Small intestine (tissue), 7 donors: ENCODE results near the gene MXD3. TPM values are rescaled to one million over a fixed set of nuclear protein-coding genes. Genes with fewer than 3 reads are reported as not detected.

Experiments used
- DNase-seq, 2 donors: peaks; one replicate each; pipeline versions ENCODE4 v3.0.0 to v3.0.0-alpha.2; 2013
- FAIRE-seq: peaks from 2 replicates; lab custom pipeline; 2012; peaks lifted over from hg19 to GRCh38; lab: Jason Lieb, UNC
- H3K27ac ChIP-seq, 3 donors: one replicate each; pipeline ENCODE4 v1.5.1; 2013; ENCODE audit warnings: low read length in 2 of 3, mild to moderate bottlenecking in 2 of 3, control low read depth in 1 of 3, inconsistent platforms in 1 of 3, low read depth in 1 of 3, moderate library complexity in 1 of 3
- H3K27me3 ChIP-seq, 3 donors: one replicate each; pipeline ENCODE4 v1.6.1; 2013; ENCODE audit warnings: low read length in 3 of 3, inconsistent platforms in 1 of 3; ENCODE audit not compliant: control insufficient read depth in 3 of 3, insufficient read depth in 3 of 3
- H3K36me3 ChIP-seq, 3 donors: one replicate each; pipeline ENCODE4 v1.6.1; 2013; ENCODE audit warnings: low read length in 3 of 3, inconsistent platforms in 1 of 3, low read depth in 1 of 3, mild to moderate bottlenecking in 1 of 3, moderate library complexity in 1 of 3; ENCODE audit not compliant: control insufficient read depth in 3 of 3, insufficient read depth in 2 of 3
- H3K4me1 ChIP-seq, 3 donors: one replicate each; pipeline ENCODE4 v1.6.1; 2013; ENCODE audit warnings: low read length in 2 of 3, inconsistent platforms in 1 of 3, low read depth in 1 of 3, mild to moderate bottlenecking in 1 of 3, moderate library complexity in 1 of 3; ENCODE audit not compliant: control insufficient read depth in 3 of 3, insufficient read depth in 2 of 3
- H3K4me3 ChIP-seq, 3 donors: one replicate each; pipeline ENCODE4 v1.5.1; 2013; ENCODE audit warnings: low read length in 3 of 3, control low read depth in 1 of 3, inconsistent platforms in 1 of 3, low read depth in 1 of 3, mild to moderate bottlenecking in 1 of 3, moderate library complexity in 1 of 3
- H3K9me3 ChIP-seq, 2 donors: one replicate each; pipeline ENCODE4 v1.6.1; 2013; ENCODE audit warnings: low read depth in 1 of 2, low read length in 1 of 2; ENCODE audit not compliant: control insufficient read depth in 2 of 2, insufficient read depth in 1 of 2
- WGBS, 3 donors: extraction: QIAGEN DNeasy Blood & Tissue Kit; methylation state at CpG; one replicate each; pipeline ENCODE4 v1.1.7; 2013; 5-methylcytosine and 5-hydroxymethylcytosine counted together
- polyA plus RNA-seq, 4 donors: library from polyadenylated mRNA; stranded (reverse) in 3 of 4; unstranded in 1 of 4; fragments of 200-250 nt in 3 of 4; fragments of 120-200 nt in 1 of 4; gene quantifications; one replicate each; pipeline versions ENCODE4 v1.2.1 to v1.2.3, GENCODE V29; 2013
- donor health status: healthy with polysubstance abuse.
- donor health status: control.
- donor health status: control.
- donor health status: Bipolar disorder and iron deficiency.
- donor health status: healthy.

MXD3 gene
- polyA plus RNA-seq, 4 donors, result 11.9 to 22.9 (median 14.4) TPM

DNA sequence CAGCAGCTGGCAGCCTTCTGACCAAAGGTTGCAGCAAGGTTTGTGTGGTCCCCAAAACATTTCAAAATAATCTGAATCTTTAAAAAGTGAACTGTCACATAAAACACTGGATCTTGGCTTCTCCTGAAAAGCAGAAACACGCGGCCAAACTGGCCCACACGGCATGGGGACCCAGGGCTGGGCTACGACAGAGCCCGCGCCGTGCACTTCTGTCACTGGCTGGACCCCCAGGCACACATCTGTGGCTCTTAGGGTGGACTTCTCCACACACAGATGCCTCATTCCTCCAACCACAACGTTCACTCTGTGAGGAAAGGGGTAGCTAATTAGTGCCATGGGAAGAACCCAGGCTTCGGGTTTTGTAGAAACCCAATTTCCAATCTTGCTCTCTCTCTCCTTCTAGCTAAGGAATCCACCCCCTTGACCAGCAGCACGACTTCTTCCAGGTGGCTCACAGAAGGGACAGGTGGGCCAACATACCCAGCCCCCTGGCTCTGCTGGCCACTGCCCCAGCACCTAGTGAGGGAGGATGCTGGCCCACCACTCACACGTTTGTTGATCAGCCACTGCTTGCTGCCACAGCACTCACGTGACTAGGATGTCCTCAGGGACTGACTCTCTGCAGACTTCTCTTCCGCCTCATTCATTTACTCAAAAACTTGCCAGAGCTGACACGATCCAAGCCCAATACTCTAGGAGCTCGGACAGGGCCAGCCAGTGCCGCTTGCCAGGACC is 21.9 kb upstream of the MXD3 start:
- peaks cover 20 to 95% (median 28%) of the 10 kb centered on the region in 3 donors for H3K36me3 ChIP-seq

DNA sequence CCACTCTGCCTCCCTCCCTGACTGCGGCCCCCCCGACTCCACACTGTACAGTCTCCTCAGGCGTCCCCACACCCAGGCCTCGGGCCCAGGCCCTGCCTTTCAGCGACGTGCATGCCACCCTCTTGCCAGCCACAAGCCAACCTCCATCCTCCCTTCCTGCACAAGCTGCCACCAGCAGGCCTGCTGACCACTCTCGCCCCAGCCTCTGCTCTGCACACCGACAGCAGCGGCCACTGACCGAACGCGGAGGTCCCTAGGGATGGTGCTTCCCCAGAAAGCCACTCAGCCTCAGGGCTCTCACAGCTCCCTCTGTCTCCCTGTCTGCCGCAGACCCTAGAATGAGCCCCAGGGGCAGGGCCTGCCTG is 21.2 kb upstream of the MXD3 start:
- DNase-seq (no peak), FAIRE-seq (no peak)
- no peak overlapping the region for H3K4me3 ChIP-seq
- peaks cover 0 to 6% (median 0%) of the 10 kb centered on the region in 3 donors for H3K4me1 ChIP-seq
- H3K36me3 ChIP-seq, result peaks cover 20 to 94% (median 23%) of the 10 kb centered on the region in 3 donors
- no peak overlapping the region for H3K27ac ChIP-seq
- no peaks in the 10 kb centered on the region for H3K27me3 ChIP-seq
- 86 to 94% (median 91%) methylated on average over 13 of the region's 13 CpGs for WGBS, 3 donors
- H3K9me3 ChIP-seq, result no peaks in the 10 kb centered on the region

More for the DNA sequence above, 21.9 kb upstream of the MXD3 start:
- FAIRE-seq, result no peak
- H3K4me1 ChIP-seq, result no peaks in the 10 kb centered on the region
- H3K9me3 ChIP-seq, result no peaks in the 10 kb centered on the region
- H3K4me3 ChIP-seq, result no peak overlapping the region
- no peak overlapping the region for H3K27ac ChIP-seq
- 92% methylated on average over 16 of the region's 16 CpGs for WGBS, 3 donors
- H3K27me3 ChIP-seq, result no peaks in the 10 kb centered on the region
- no peak for DNase-seq

DNA sequence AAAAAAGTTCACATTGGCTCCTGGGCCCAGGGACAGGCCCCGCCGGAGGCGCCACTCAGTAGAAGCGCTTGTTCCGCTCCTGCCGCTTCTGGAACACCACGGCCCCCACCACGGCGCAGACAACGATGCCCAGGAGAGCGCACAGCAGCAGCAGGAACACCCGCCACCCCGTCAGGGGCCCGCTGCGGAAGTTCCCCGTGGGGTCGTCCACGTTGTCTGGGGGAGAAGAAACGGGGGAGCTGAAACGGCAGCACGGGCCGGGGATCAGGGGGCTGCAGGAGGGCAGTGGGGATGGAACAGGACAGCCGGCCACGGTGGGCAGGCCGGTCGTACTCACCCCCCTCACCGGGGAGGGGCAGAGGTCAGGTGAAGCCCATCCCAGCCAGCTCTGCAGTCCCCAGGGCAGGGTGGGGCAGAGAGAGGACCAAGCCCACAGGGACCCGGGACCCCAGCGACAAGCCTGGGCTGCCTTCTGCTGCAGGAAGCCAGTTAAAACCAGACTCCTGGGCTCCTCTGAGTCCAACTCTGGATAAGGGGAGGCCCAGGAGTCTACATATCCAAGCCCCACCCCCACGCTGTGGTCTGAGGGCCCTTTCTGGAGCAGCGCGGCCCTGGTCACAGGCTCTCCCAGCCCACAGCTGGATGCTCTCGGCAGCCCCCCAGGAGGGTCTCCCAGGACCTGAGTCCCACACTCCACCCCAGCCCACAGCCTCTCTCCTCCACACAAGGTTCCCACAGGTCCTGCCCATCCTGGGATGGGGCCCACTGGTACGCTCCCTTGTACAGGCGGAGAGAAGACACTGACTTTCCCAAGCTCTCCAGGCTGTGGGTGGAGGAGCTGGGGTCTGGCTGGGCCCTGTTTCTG is 20.6 kb upstream of the MXD3 start:
- Histone ChIP-seq H3K9me3 (no peaks in the 10 kb centered on the region), H3K4me3 (no peak overlapping the region), H3K27me3 (no peaks in the 10 kb centered on the region), H3K36me3 (peaks cover 14 to 87% (median 18%) of the 10 kb centered on the region in 3 donors), H3K4me1 (peaks cover 0 to 10% (median 0%) of the 10 kb centered on the region in 3 donors), H3K27ac (no peak overlapping the region)
- FAIRE-seq (no peak), DNase-seq (no peak)
- 83 to 90% (median 90%) methylated on average over 33 to 35 of the region's 35 CpGs for WGBS, 3 donors

DNA sequence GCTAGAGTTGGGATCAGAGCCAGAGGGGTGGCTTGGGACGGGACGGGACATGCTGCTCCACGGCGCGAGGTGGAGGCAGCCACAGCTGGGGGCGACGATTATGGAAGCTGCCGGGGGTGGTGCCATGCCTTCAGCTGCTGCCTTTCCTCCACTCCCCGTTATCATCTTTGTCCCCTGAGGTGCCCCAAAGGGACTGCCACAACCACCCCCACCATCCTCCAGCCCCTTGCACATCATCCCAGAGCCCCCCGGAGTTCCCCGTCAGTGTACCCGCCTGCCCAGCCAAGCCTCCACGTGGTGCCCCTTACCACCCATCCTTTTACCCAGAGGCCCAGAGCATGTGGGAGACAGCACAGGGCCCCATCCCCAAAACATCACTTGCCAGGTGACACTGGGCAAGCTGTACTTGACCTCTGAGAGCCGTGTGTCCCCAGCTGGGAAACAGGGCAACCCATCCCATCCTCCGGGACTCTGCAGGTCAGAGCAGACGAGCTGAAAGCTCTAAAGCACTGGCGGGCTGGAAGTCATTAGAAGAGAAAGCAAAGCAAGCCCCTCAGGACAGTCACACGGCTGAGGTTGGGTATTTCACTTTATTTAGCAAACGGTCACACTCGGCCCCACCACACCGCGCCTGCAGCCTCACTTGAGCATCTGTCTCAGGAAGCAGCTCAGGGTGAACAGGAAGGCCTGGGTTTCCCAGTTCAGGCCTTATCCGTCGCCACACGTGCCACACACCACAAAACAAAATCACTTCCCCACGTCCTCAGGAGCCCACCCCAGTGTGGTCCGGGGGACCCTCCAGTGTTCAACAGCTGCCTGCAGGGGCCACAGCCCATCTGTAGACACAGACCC is 19.5 kb upstream of the MXD3 start:
- peaks cover 10 to 77% (median 15%) of the 10 kb centered on the region in 3 donors for H3K36me3 ChIP-seq
- 78 to 84% (median 83%) methylated on average over 24 to 27 of the region's 27 CpGs for WGBS, 3 donors
- H3K9me3 ChIP-seq, result no peaks in the 10 kb centered on the region
- H3K27ac ChIP-seq, result no peak overlapping the region
- no peaks in the 10 kb centered on the region for H3K27me3 ChIP-seq
- FAIRE-seq, result no peak
- no peak for DNase-seq
- H3K4me1 ChIP-seq, result peaks cover 0 to 10% (median 0%) of the 10 kb centered on the region in 3 donors
- H3K4me3 ChIP-seq, result no peak overlapping the region

DNA sequence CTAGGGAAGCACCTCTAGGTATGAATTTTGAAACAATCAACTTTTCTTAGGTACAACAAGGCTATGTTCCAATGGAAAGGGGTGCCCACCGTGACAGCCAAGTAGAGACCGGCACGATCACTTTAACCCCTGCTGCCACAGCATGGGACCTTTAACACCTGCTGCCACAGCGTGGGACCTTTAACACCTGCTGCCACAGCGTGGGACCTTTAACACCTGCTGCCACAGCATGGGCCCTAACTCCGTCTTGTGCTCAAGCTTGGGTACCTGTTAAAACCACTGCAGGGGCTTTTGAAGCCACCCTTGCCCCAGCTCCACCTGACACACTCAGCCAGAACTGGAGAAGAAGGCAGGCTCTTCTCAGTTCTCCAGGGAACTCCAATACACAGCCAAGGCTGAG is 18.2 kb upstream of the MXD3 start:
- Histone ChIP-seq H3K4me3 (no peak overlapping the region), H3K27me3 (no peaks in the 10 kb centered on the region), H3K27ac (no peak overlapping the region), H3K9me3 (no peaks in the 10 kb centered on the region), H3K4me1 (peaks cover 0 to 20% (median 0%) of the 10 kb centered on the region in 3 donors), H3K36me3 (peaks cover 7 to 64% (median 15%) of the 10 kb centered on the region in 3 donors)
- DNase-seq (no peak), FAIRE-seq (no peak)
- WGBS, 3 donors, result 83 to 86% (median 83%) methylated on average over 6 of the region's 6 CpGs

DNA sequence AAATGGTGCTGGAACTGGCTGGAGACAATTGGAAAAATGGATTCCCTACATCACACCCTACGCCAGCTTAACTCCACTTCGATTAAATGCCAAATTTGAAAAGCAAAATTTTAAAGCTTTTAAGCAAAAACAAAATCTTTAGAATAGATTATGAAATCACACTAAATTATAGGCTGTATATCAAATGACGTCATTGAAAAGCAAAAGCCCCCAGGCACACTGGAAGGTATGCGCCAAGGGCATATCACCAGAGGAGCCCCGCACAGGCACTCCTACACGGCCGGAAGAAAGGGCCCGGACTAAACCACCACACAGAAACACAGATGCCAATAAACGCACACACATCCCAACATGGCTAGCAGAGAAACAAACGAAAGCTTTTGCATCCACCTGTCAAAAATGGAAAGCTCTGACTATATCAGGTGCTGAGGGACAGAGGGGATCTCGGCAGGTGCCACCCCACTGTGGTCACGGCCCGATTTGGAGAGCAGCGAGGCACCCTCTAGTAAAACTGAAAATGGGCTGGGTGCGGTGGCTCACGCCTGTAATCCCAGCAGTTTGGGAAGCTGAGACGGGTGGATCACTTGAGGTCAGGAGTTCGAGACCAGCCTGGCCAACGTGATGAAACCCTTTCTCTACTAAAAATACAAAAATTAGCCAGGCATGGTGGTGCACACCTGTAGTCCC is 17.0 kb upstream of the MXD3 start:
- no peak overlapping the region for H3K4me3 ChIP-seq
- DNase-seq (no peak), FAIRE-seq (no peak)
- no peaks in the 10 kb centered on the region for H3K9me3 ChIP-seq
- H3K27me3 ChIP-seq, result no peaks in the 10 kb centered on the region
- no peak overlapping the region for H3K27ac ChIP-seq
- WGBS, 3 donors, result 87 to 93% (median 93%) methylated on average over 19 of the region's 19 CpGs
- H3K36me3 ChIP-seq, result peaks cover 4 to 54% (median 9%) of the 10 kb centered on the region in 3 donors
- H3K4me1 ChIP-seq, result peaks cover 0 to 21% (median 0%) of the 10 kb centered on the region in 3 donors

DNA sequence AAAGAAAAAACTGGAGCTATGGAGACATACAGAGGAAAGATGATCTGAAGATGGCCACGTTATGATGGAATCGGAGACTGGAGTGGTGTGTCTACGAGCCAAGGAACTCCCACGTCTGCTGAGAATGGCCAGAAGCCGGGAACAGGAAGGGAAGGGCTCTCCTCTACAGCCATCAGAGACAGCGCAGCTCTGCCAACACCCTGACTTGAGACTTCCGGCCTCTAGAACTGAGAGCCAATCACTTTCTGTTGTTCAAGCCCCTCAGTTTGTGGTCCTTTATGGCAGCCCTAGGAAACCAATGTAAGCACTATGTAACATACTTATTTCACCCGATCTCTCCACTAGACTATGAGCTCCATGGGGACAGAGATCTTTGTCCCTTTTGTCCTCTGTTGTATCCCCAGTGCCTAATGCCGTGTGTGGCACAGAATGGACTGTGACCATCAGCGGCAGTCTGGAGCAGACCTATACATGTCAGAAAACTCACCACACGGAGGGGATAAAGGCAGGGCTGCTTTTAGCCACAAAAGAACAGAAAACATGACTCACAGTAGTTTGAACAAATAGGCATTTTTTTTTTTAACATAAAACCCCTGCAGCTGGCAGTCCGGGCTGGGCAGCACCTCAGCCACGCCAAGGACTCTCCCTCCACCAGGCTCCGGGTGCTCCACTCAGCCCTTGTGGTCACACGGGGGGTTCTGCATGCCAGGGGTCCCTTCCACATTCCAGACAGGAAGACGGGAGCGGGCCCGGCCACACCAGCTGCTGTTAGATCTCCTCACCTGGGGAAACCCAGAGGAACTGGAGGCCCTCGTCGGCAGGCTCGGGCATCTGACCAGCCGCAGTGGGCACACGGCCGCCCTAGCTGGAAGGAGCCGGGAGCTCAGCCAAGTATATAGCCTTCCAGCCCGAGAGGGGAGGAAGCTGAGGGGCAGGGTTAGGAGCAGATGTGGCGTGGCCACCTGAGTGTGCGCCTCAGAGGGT is 16.1 kb upstream of the MXD3 start:
- H3K4me3 ChIP-seq, result no peak overlapping the region
- no peaks in the 10 kb centered on the region for H3K27me3 ChIP-seq
- no peaks in the 10 kb centered on the region for H3K9me3 ChIP-seq
- FAIRE-seq, result no peak
- peaks cover 2 to 46% (median 2%) of the 10 kb centered on the region in 3 donors for H3K36me3 ChIP-seq
- WGBS, 3 donors, result 74 to 84% (median 75%) methylated on average over 28 of the region's 28 CpGs
- peaks cover 0 to 21% (median 0%) of the 10 kb centered on the region in 3 donors for H3K4me1 ChIP-seq
- peak in 1 of 2 donors; percentile 25 for DNase-seq
- peak overlapping the region in 2 of 3 donors; percentile 1 to 39 for H3K27ac ChIP-seq
